ENCODE data around the gene EPS8.

GRCh38 chr12:15608941-15609340 lies 180.2 kb downstream of the EPS8 start:
- TF ChIP-seq CTCF (IDR thresholded peaks at IDR 0.05) (no peak), POLR2A (IDR thresholded peaks at IDR 0.05) (no peak)
